ENCODE results near the gene PDZD7. TPM values are rescaled to one million over a fixed set of nuclear protein-coding genes. Genes with fewer than 3 reads are reported as not detected.

Gene PDZD7
- total RNA-seq, 4 donors from 2014 or later = under 0.01 to 1.3 (median 0.61) TPM; not detected in 1

GRCh38 chr10:100995181-100995580 is 35.7 kb downstream of the PDZD7 start:
- Histone ChIP-seq H3K27ac (no peak overlapping the region), H3K4me1 (no peaks in the 10 kb centered on the region), H3K9me3 (no peaks in the 10 kb centered on the region), H3K36me3 (no peaks in the 10 kb centered on the region), H3K4me3 (no peak overlapping the region), H3K27me3 (no peaks in the 10 kb centered on the region)
- no peak for TF ChIP-seq POLR2A (IDR thresholded peaks at IDR 0.05)
- TF ChIP-seq CTCF (IDR thresholded peaks at IDR 0.05) = no peak
- intact Hi-C loops (cut with DNase I; ENCODE audit: low total_unique reads) = no loop called here
- DNase-seq = no peak

- no peaks in the 10 kb centered on the region for H3K9me3 ChIP-seq
- H3K27ac ChIP-seq = no peak overlapping the region
- TF ChIP-seq CTCF (IDR thresholded peaks at IDR 0.05) (peak; percentile 70 to 80 (median 76)), POLR2A (IDR thresholded peaks at IDR 0.05) (no peak)
- H3K4me3 ChIP-seq = no peak overlapping the region
- no peak for DNase-seq
- intact Hi-C loops (cut with DNase I; ENCODE audit: low total_unique reads) = no loop called here
- H3K36me3 ChIP-seq = no peaks in the 10 kb centered on the region
- H3K4me1 ChIP-seq = no peaks in the 10 kb centered on the region
- no peaks in the 10 kb centered on the region for H3K27me3 ChIP-seq
Measured at GRCh38 chr10:100993986-100994708, 36.8 kb downstream of the PDZD7 start.

GRCh38 chr10:100989088-100989487 is 41.8 kb downstream of the PDZD7 start:
- no peaks in the 10 kb centered on the region for H3K36me3 ChIP-seq
- H3K4me1 ChIP-seq = peaks cover 6 to 20% of the 10 kb centered on the region in 2 donors
- no peak for DNase-seq

GRCh38 chr10:100988166-100988565 is 42.8 kb downstream of the PDZD7 start:
- no peaks in the 10 kb centered on the region for H3K9me3 ChIP-seq
- no peak overlapping the region for H3K27ac ChIP-seq
- no peaks in the 10 kb centered on the region for H3K36me3 ChIP-seq
- TF ChIP-seq POLR2A (IDR thresholded peaks at IDR 0.05) (no peak), CTCF (IDR thresholded peaks at IDR 0.05) (no peak)
- no peak for DNase-seq
- peaks cover 6 to 20% of the 10 kb centered on the region in 2 donors for H3K4me1 ChIP-seq
- H3K4me3 ChIP-seq = peak overlapping the region in 1 of 2 donors; percentile 87
- intact Hi-C loops (cut with DNase I; ENCODE audit: low total_unique reads) = no loop called here
- no peaks in the 10 kb centered on the region for H3K27me3 ChIP-seq

More at GRCh38 chr10:100989088-100989487, 41.8 kb downstream of the PDZD7 start:
- Histone ChIP-seq H3K27me3 (no peaks in the 10 kb centered on the region), H3K4me3 (no peak overlapping the region), H3K9me3 (no peaks in the 10 kb centered on the region), H3K27ac (no peak overlapping the region)
- intact Hi-C loops (cut with DNase I; ENCODE audit: low total_unique reads) = no loop called here
- no peak for TF ChIP-seq POLR2A (IDR thresholded peaks at IDR 0.05)
- no peak for TF ChIP-seq CTCF (IDR thresholded peaks at IDR 0.05)

- TF ChIP-seq POLR2A (IDR thresholded peaks at IDR 0.05) (no peak), CTCF (IDR thresholded peaks at IDR 0.05) (no peak)
- Histone ChIP-seq H3K4me3 (peak overlapping the region; percentile 87 to 88), H3K27ac (peak overlapping the region; percentile 76 to 77), H3K36me3 (no peaks in the 10 kb centered on the region), H3K9me3 (no peaks in the 10 kb centered on the region), H3K27me3 (no peaks in the 10 kb centered on the region), H3K4me1 (peaks cover 6 to 20% of the 10 kb centered on the region in 2 donors)
- intact Hi-C loops (cut with DNase I; ENCODE audit: low total_unique reads) = no loop called here
- no peak for DNase-seq
Measured at GRCh38 chr10:100987685-100988049, 43.3 kb downstream of the PDZD7 start.
